Bladder microvascular endothelial cell (primary cell): ENCODE results near the gene POU1F1. TPM values are rescaled to one million over a fixed set of nuclear protein-coding genes. Genes with fewer than 3 reads are reported as not detected.

Source experiments
- total RNA-seq: library from RNA; depleted of rRNA; stranded (reverse); fragments of >200 nt; gene quantifications from 2 replicates; pipeline ENCODE4 v1.2.3, GENCODE V29; 2014

Gene POU1F1, protein sequence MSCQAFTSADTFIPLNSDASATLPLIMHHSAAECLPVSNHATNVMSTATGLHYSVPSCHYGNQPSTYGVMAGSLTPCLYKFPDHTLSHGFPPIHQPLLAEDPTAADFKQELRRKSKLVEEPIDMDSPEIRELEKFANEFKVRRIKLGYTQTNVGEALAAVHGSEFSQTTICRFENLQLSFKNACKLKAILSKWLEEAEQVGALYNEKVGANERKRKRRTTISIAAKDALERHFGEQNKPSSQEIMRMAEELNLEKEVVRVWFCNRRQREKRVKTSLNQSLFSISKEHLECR
- total RNA-seq: not detected in 2 replicates

DNA sequence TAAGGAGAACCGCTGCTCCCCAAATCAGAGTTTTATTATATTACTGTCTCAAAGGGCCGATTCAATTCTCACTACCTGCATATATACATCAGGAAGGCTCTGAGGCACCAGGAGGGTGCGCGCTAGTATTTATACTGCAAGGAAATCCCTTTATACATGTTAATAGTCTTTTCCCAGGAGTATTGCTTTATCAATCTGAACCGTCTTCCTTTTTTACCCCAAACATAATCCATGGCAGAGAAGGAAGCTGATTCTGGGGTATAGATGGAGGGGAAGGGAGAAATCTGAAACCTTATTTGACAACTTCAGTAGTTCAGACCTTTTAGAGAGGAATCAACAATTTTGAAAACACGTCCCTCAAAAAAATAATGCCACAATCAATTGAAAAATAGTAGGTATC lies at the start of gene POU1F1:
TSS of gene POU1F1 (minus strand) at position 101 of the 400 bp plus-strand sequence. CDS start 122 bp downstream, outside the sequence.

GRCh38 chr3:87227104-87227834 lies 49.1 kb downstream of the POU1F1 start, which contains the start of gene CHMP2B:
Gene CHMP2B, plus strand, starts transcription at chr3:87227309. Its CDS starts 214 bp downstream, at chr3:87227523.

Other genes with a start within 250 kb of the POU1F1 start
- gene CHMP2B, start 49.3 kb downstream of the POU1F1 start, total RNA-seq: 10.8 and 16.0 TPM in 2 replicates